Fibroblast of lung (primary cell): ENCODE measurements around the gene CEACAM7. TPM values are rescaled to one million over a fixed set of nuclear protein-coding genes. Genes with fewer than 3 reads are reported as not detected.

Source experiments
- DNase-seq, 2 donors: peaks; one replicate each; pipeline versions ENCODE4 v3.0.0 to v3.0.0-alpha.2; 2010; ENCODE audit warnings: low read depth in 2 of 2
- H2AFZ ChIP-seq: 2 replicates; pipeline ENCODE4 v1.5.1; 2012; ENCODE audit warnings: low read length, control low read depth, inconsistent platforms
- H3K27ac ChIP-seq: 2 replicates; pipeline ENCODE4 v1.5.1; 2011; ENCODE audit warnings: low read length, control low read depth; ENCODE audit not compliant: insufficient read depth
- H3K27me3 ChIP-seq: 2 replicates; pipeline ENCODE4 v1.5.1; 2011; ENCODE audit warnings: mild to moderate bottlenecking, low read length; ENCODE audit not compliant: control insufficient read depth, insufficient read depth
- H3K36me3 ChIP-seq: 2 replicates; pipeline ENCODE4 v1.5.1; 2011; ENCODE audit warnings: low read length; ENCODE audit not compliant: control insufficient read depth, insufficient read depth
- H3K4me1 ChIP-seq: 2 replicates; pipeline ENCODE4 v1.5.1; 2011; ENCODE audit warnings: low read length; ENCODE audit not compliant: control insufficient read depth, insufficient read depth; ENCODE audit errors: extremely low read depth
- H3K4me2 ChIP-seq: 2 replicates; pipeline ENCODE4 v1.5.1; 2011; ENCODE audit warnings: low read length, control low read depth; ENCODE audit not compliant: insufficient read depth; ENCODE audit errors: extremely low read depth
- H3K4me3 ChIP-seq, 4 experiments: fragments of 200-600 bp in 1 of 4; sonication (generic) in 1 of 4; replicated peaks in 1 of 4; 2 replicates each; pipeline ENCODE4 v1.5.1; 2011 to 2016; ENCODE audit warnings: low read length in 4 of 4, low read depth in 3 of 4, mild to moderate bottlenecking in 3 of 4, control low read depth in 2 of 4, inconsistent platforms in 1 of 4, mixed read lengths in 1 of 4; ENCODE audit not compliant: insufficient read depth in 1 of 4; ENCODE audit errors: control extremely low read depth in 1 of 4
- H3K79me2 ChIP-seq: 2 replicates; pipeline ENCODE4 v1.5.1; 2012; ENCODE audit warnings: mild to moderate bottlenecking, low read length, inconsistent platforms; ENCODE audit not compliant: control insufficient read depth, insufficient read depth
- H3K9ac ChIP-seq: 2 replicates; pipeline ENCODE4 v1.5.1; 2011; ENCODE audit warnings: mild to moderate bottlenecking, low read length, control low read depth; ENCODE audit not compliant: insufficient read depth
- H3K9me3 ChIP-seq: 2 replicates; pipeline ENCODE4 v1.5.1; 2012; ENCODE audit warnings: low read depth, low read length; ENCODE audit not compliant: control insufficient read depth, insufficient read depth
- H4K20me1 ChIP-seq: 2 replicates; pipeline ENCODE4 v1.5.1; 2011; ENCODE audit warnings: low read length; ENCODE audit not compliant: control insufficient read depth, insufficient read depth; ENCODE audit errors: extremely low read depth
- CTCF ChIP-seq, 2 donors: IDR thresholded peaks in 1 of 2; conservative IDR thresholded peaks in 1 of 2; 1 replicate in 1 of 2; 2 replicates in 1 of 2; pipeline ENCODE4 v1.5.1; 2011 to 2012; ENCODE audit warnings: low read length in 2 of 2, control low read depth in 1 of 2, inconsistent platforms in 1 of 2, low read depth in 1 of 2, mild to moderate bottlenecking in 1 of 2
- EZH2 ChIP-seq: IDR thresholded peaks from 2 replicates; pipeline ENCODE4 v1.5.1; 2012; ENCODE audit warnings: low read length, control low read depth, mild to moderate bottlenecking; ENCODE audit errors: missing control alignments
- polyA plus RNA-seq, 2 donors: library from polyadenylated mRNA; depleted of rRNA in 1 of 2; stranded (reverse) in 1 of 2; unstranded in 1 of 2; fragments of >200 nt; gene quantifications; 2 replicates each; pipeline ENCODE4 v1.2.1, GENCODE V29; 2011 to 2012; ENCODE audit warnings: missing spikeins in 1 of 2
- total RNA-seq: library from RNA; depleted of rRNA; stranded (reverse); fragments of >200 nt; gene quantifications from 2 replicates; pipeline ENCODE4 v1.2.1, GENCODE V29; 2014

The CEACAM7 gene
- total and polyA plus RNA-seq, 2 donors (not counting 1 experiment from before 2014, with no cell fraction given), result not detected

GRCh38 chr19:41696402-41697197 is 8.5 kb upstream of the CEACAM7 start:
- Histone ChIP-seq H3K36me3 (no peaks in the 10 kb centered on the region), H3K4me1 (no peaks in the 10 kb centered on the region), H3K27ac (no peak overlapping the region)

GRCh38 chr19:41695745-41696144 is 7.7 kb upstream of the CEACAM7 start:
- no peak for DNase-seq
- Histone ChIP-seq H3K36me3 (no peaks in the 10 kb centered on the region), H3K4me2 (no peak overlapping the region), H3K4me1 (no peaks in the 10 kb centered on the region), H3K27ac (no peak overlapping the region), H3K9ac (no peak overlapping the region), H2AFZ (no peak overlapping the region), H3K9me3 (no peaks in the 10 kb centered on the region), H4K20me1 (no peaks in the 10 kb centered on the region), H3K27me3 (peaks cover 2% of the 10 kb centered on the region), H3K79me2 (no peaks in the 10 kb centered on the region), H3K4me3 (no peak overlapping the region)
- no peak for TF ChIP-seq EZH2
- no peak for TF ChIP-seq CTCF (conservative IDR thresholded peaks at IDR 0.05 in 1 of 2, IDR thresholded peaks at IDR 0.05 in 1 of 2; ENCODE audit: low read depth in 1 of 2, low read length in 2 of 2)

More at GRCh38 chr19:41696402-41697197, 8.5 kb upstream of the CEACAM7 start:
- DNase-seq, result no peak
- Histone ChIP-seq H3K4me2 (no peak overlapping the region), H3K27me3 (peaks cover 2% of the 10 kb centered on the region), H4K20me1 (no peaks in the 10 kb centered on the region), H3K9ac (no peak overlapping the region), H3K9me3 (no peaks in the 10 kb centered on the region), H3K4me3 (no peak overlapping the region), H2AFZ (no peak overlapping the region), H3K79me2 (no peaks in the 10 kb centered on the region)
- no peak for TF ChIP-seq EZH2
- TF ChIP-seq CTCF (conservative IDR thresholded peaks at IDR 0.05 in 1 of 2, IDR thresholded peaks at IDR 0.05 in 1 of 2; ENCODE audit: low read depth in 1 of 2, low read length in 2 of 2), result no peak

GRCh38 chr19:41694831-41695635 is 7.0 kb upstream of the CEACAM7 start:
- TF ChIP-seq CTCF (conservative IDR thresholded peaks at IDR 0.05 in 1 of 2, IDR thresholded peaks at IDR 0.05 in 1 of 2; ENCODE audit: low read depth in 1 of 2, low read length in 2 of 2) (no peak), EZH2 (no peak)

More at GRCh38 chr19:41694831-41695635, 7.0 kb upstream of the CEACAM7 start:
- Histone ChIP-seq H3K4me2 (no peak overlapping the region), H3K9ac (no peak overlapping the region), H4K20me1 (no peaks in the 10 kb centered on the region), H3K4me3 (no peak overlapping the region), H3K27ac (no peak overlapping the region), H3K36me3 (no peaks in the 10 kb centered on the region), H3K4me1 (no peaks in the 10 kb centered on the region), H3K79me2 (no peaks in the 10 kb centered on the region), H3K9me3 (no peaks in the 10 kb centered on the region), H2AFZ (no peak overlapping the region), H3K27me3 (peaks cover 2% of the 10 kb centered on the region)
- no peak for DNase-seq
